ENCODE results near the gene PRKD3. TPM values are rescaled to one million over a fixed set of nuclear protein-coding genes. Genes with fewer than 3 reads are reported as not detected.

Gene PRKD3
- total and polyA plus RNA-seq, 2 of the 13 experiments (the other 11 are each of a cell fraction or from before 2014, with no cell fraction given), result 11.6 to 38.4 TPM

DNA sequence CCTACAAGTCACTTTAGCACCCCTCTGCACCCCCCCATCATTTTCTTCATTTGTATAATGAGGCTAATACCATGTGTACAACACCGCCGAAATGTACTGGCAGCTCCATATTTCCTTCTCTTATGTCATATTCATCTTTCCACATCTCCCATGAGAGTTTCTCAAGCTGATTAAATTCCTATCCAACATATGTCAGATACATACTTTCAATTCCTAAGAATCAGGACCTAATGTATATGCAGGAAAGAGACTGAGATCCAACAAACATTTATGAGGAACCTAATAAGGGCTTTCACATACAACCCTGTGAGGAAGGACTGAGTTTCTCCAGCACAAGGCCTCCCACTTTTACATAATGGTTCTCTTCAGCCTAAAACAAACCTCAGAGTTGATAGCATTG, 41.9 kb downstream of the PRKD3 start:
- BruUV-seq (replicated peaks), result no TSS peak
- in situ Hi-C loops (cut with HindIII; ENCODE audit: extremely low pct_ligation_motif_present, low pct_unique_long_range_greater_than_20kb), result no loop called here
- no peak overlapping the region for H3K4me3 ChIP-seq (replicated peaks in 1 of 3; ENCODE audit: insufficient read depth in 1 of 3, low read depth in 2 of 3, low read length in 3 of 3)
- ChIA-PET POLR2A (no interaction called here), CTCF (ENCODE audit: low intra/inter-chr PET ratio, low total read pairs) (no interaction called here)
- H3K27ac ChIP-seq (ENCODE audit: extremely low read length, insufficient read depth, low read length), result no peak overlapping the region
- H3K9me3 ChIP-seq (ENCODE audit: low read length), result no peaks in the 10 kb centered on the region
- intact Hi-C loops (cut with micrococcal nuclease; ENCODE audit: unreplicated experiment), result no loop called here
- H2AFZ ChIP-seq (ENCODE audit: low read length), result no peak overlapping the region
- 98% methylated on average over 2 of the region's 2 CpGs for WGBS (ENCODE audit: low lambda C conversion rate)
- DNase-seq (ENCODE audit: low spot score) (no peak), ATAC-seq (no peak), FAIRE-seq (no peak)
- H3K4me2 ChIP-seq (ENCODE audit: low read depth, low read length), result no peak overlapping the region
- H3K36me3 ChIP-seq (replicated peaks in 1 of 2; ENCODE audit: control insufficient read depth in 1 of 2, insufficient read depth in 2 of 2, low read length in 2 of 2), result peaks cover 3 to 48% of the 10 kb centered on the region in 2 experiments; a peak in 4 of 5 replicates
- no peaks in the 10 kb centered on the region for H3K79me2 ChIP-seq (ENCODE audit: insufficient read depth, low read length)
- no peak overlapping the region for H3K9ac ChIP-seq (ENCODE audit: insufficient read depth, low read depth, low read length)
- H4K20me1 ChIP-seq (ENCODE audit: insufficient read depth, low read length), result no peaks in the 10 kb centered on the region
- H3K4me1 ChIP-seq (ENCODE audit: insufficient read depth, low read length), result no peaks in the 10 kb centered on the region
- no peaks in the 10 kb centered on the region for H3K27me3 ChIP-seq (ENCODE audit: control insufficient read depth in 1 of 2, insufficient read depth in 2 of 2, low read length in 2 of 2)
- TF ChIP-seq ZFP41 (CRISPR knock-in tag; IDR thresholded peaks at IDR 0.05; ENCODE audit: borderline replicate concordance) (no peak), IKZF1 (IDR thresholded peaks at IDR 0.05) (no peak), GTF2F1 (IDR thresholded peaks at IDR 0.05; ENCODE audit: low read length) (no peak), RCOR2 (CRISPR knock-in tag; IDR thresholded peaks at IDR 0.05) (no peak), KDM3A (CRISPR knock-in tag; IDR thresholded peaks at IDR 0.05; ENCODE audit: low read depth) (no peak), ZNF501 (CRISPR knock-in tag; IDR thresholded peaks at IDR 0.05) (no peak), PAF1 (CRISPR knock-in tag; IDR thresholded peaks at IDR 0.05) (no peak), ZFP90 (CRISPR knock-in tag; IDR thresholded peaks at IDR 0.05; ENCODE audit: borderline replicate concordance) (no peak), HOXD1 (CRISPR knock-in tag; IDR thresholded peaks at IDR 0.05) (no peak)
- TF ChIP-seq, protein P1, sequence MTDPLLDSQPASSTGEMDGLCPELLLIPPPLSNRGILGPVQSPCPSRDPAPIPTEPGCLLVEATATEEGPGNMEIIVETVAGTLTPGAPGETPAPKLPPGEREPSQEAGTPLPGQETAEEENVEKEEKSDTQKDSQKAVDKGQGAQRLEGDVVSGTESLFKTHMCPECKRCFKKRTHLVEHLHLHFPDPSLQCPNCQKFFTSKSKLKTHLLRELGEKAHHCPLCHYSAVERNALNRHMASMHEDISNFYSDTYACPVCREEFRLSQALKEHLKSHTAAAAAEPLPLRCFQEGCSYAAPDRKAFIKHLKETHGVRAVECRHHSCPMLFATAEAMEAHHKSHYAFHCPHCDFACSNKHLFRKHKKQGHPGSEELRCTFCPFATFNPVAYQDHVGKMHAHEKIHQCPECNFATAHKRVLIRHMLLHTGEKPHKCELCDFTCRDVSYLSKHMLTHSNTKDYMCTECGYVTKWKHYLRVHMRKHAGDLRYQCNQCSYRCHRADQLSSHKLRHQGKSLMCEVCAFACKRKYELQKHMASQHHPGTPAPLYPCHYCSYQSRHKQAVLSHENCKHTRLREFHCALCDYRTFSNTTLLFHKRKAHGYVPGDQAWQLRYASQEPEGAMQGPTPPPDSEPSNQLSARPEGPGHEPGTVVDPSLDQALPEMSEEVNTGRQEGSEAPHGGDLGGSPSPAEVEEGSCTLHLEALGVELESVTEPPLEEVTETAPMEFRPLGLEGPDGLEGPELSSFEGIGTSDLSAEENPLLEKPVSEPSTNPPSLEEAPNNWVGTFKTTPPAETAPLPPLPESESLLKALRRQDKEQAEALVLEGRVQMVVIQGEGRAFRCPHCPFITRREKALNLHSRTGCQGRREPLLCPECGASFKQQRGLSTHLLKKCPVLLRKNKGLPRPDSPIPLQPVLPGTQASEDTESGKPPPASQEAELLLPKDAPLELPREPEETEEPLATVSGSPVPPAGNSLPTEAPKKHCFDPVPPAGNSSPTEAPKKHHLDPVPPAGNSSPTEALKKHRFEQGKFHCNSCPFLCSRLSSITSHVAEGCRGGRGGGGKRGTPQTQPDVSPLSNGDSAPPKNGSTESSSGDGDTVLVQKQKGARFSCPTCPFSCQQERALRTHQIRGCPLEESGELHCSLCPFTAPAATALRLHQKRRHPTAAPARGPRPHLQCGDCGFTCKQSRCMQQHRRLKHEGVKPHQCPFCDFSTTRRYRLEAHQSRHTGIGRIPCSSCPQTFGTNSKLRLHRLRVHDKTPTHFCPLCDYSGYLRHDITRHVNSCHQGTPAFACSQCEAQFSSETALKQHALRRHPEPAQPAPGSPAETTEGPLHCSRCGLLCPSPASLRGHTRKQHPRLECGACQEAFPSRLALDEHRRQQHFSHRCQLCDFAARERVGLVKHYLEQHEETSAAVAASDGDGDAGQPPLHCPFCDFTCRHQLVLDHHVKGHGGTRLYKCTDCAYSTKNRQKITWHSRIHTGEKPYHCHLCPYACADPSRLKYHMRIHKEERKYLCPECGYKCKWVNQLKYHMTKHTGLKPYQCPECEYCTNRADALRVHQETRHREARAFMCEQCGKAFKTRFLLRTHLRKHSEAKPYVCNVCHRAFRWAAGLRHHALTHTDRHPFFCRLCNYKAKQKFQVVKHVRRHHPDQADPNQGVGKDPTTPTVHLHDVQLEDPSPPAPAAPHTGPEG (CRISPR knock-in tag; IDR thresholded peaks at IDR 0.05), result no peak
- TF ChIP-seq, protein P2, sequence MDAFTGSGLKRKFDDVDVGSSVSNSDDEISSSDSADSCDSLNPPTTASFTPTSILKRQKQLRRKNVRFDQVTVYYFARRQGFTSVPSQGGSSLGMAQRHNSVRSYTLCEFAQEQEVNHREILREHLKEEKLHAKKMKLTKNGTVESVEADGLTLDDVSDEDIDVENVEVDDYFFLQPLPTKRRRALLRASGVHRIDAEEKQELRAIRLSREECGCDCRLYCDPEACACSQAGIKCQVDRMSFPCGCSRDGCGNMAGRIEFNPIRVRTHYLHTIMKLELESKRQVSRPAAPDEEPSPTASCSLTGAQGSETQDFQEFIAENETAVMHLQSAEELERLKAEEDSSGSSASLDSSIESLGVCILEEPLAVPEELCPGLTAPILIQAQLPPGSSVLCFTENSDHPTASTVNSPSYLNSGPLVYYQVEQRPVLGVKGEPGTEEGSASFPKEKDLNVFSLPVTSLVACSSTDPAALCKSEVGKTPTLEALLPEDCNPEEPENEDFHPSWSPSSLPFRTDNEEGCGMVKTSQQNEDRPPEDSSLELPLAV (CRISPR knock-in tag; conservative IDR thresholded peaks at IDR 0.05; ENCODE audit: low read depth), result no peak
- TF ChIP-seq, protein P3, sequence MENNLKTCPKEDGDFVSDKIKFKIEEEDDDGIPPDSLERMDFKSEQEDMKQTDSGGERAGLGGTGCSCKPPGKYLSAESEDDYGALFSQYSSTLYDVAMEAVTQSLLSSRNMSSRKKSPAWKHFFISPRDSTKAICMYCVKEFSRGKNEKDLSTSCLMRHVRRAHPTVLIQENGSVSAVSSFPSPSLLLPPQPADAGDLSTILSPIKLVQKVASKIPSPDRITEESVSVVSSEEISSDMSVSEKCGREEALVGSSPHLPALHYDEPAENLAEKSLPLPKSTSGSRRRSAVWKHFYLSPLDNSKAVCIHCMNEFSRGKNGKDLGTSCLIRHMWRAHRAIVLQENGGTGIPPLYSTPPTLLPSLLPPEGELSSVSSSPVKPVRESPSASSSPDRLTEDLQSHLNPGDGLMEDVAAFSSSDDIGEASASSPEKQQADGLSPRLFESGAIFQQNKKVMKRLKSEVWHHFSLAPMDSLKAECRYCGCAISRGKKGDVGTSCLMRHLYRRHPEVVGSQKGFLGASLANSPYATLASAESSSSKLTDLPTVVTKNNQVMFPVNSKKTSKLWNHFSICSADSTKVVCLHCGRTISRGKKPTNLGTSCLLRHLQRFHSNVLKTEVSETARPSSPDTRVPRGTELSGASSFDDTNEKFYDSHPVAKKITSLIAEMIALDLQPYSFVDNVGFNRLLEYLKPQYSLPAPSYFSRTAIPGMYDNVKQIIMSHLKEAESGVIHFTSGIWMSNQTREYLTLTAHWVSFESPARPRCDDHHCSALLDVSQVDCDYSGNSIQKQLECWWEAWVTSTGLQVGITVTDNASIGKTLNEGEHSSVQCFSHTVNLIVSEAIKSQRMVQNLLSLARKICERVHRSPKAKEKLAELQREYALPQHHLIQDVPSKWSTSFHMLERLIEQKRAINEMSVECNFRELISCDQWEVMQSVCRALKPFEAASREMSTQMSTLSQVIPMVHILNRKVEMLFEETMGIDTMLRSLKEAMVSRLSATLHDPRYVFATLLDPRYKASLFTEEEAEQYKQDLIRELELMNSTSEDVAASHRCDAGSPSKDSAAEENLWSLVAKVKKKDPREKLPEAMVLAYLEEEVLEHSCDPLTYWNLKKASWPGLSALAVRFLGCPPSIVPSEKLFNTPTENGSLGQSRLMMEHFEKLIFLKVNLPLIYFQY (CRISPR knock-in tag; IDR thresholded peaks at IDR 0.05; ENCODE audit: borderline replicate concordance), result no peak
- TF ChIP-seq, protein P4, sequence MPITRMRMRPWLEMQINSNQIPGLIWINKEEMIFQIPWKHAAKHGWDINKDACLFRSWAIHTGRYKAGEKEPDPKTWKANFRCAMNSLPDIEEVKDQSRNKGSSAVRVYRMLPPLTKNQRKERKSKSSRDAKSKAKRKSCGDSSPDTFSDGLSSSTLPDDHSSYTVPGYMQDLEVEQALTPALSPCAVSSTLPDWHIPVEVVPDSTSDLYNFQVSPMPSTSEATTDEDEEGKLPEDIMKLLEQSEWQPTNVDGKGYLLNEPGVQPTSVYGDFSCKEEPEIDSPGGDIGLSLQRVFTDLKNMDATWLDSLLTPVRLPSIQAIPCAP (CRISPR knock-in tag; IDR thresholded peaks at IDR 0.05; ENCODE audit: low read depth), result no peak
